OCI-LY3 (cell line): Measurements from ENCODE around the gene SVOPL.

Experiments used
- CTCF ChIP-seq: fragments of 200-600, 300-600 bp; sonication (generic); IDR thresholded peaks from 2 replicates; pipeline ENCODE4 v1.5.1; 2014; ENCODE audit warnings: antibody characterized with exemption, low read length, low read depth
- EZH2phosphoT487 ChIP-seq: fragments of 200-600 bp; shearing (Covaris generic); IDR thresholded peaks from 2 replicates; pipeline ENCODE4 v1.6.1; 2018; ENCODE audit warnings: antibody characterized with exemption, mixed run types, low read depth

- TF ChIP-seq CTCF = no peak
- TF ChIP-seq EZH2phosphoT487 = no peak
Observed at GRCh38 chr7:138565071-138565450, 136.1 kb downstream of the SVOPL start.
